WTC11 (cell line): Measurements from ENCODE around the gene QRFP.

Experiments used
- AFF4 ChIP-seq: sonication (generic); formaldehyde crosslinking; IDR thresholded peaks from 2 replicates; pipeline ENCODE4 v1.8.1; 2023; ENCODE audit warnings: mild to moderate bottlenecking, missing genetic modification reagents, borderline replicate concordance
- CTCF ChIP-seq: fragments of 200-600 bp; IDR thresholded peaks from 2 replicates; pipeline ENCODE4 v1.8.0; 2022; ENCODE audit warnings: antibody characterized with exemption
- E2F5 ChIP-seq: sonication (generic); formaldehyde crosslinking; IDR thresholded peaks from 2 replicates; pipeline ENCODE4 v1.8.1; 2022; ENCODE audit warnings: mild to moderate bottlenecking, moderate library complexity, missing genetic modification reagents
- IRF2 ChIP-seq: sonication (generic); formaldehyde crosslinking; IDR thresholded peaks from 2 replicates; pipeline ENCODE4 v1.8.0; 2022; ENCODE audit warnings: low read depth, missing genetic modification reagents, borderline replicate concordance
- SOX15 ChIP-seq: fragments of 250-450 bp; sonication (Bioruptor Pico); IDR thresholded peaks from 2 replicates; pipeline ENCODE4 v1.9.0; 2021; ENCODE audit warnings: mild to moderate bottlenecking
- TCF7 ChIP-seq: sonication (generic); formaldehyde crosslinking; IDR thresholded peaks from 2 replicates; pipeline ENCODE4 v1.8.0; 2022; ENCODE audit warnings: mild to moderate bottlenecking, low read depth, missing genetic modification reagents, moderate library complexity
- TEAD4 ChIP-seq: sonication (generic); formaldehyde crosslinking; IDR thresholded peaks from 2 replicates; pipeline ENCODE4 v1.8.0; 2022; ENCODE audit warnings: mild to moderate bottlenecking, missing genetic modification reagents

- TF ChIP-seq CTCF (no peak), SOX15 (no peak), TEAD4 (no peak), E2F5 (CRISPR knock-in tag) (no peak), TCF7 (no peak), IRF2 (CRISPR knock-in tag) (no peak), AFF4 (CRISPR knock-in tag) (no peak)
Observed at GRCh38 chr9:130885484-130886375, 10.9 kb downstream of the QRFP start.
